ENCODE measurements around the gene GALK2. TPM values are rescaled to one million over a fixed set of nuclear protein-coding genes. Genes with fewer than 3 reads are reported as not detected.

The GALK2 gene
- total RNA-seq, 2 donors from 2014 or later = 24.5 to 26.0 TPM

DNA sequence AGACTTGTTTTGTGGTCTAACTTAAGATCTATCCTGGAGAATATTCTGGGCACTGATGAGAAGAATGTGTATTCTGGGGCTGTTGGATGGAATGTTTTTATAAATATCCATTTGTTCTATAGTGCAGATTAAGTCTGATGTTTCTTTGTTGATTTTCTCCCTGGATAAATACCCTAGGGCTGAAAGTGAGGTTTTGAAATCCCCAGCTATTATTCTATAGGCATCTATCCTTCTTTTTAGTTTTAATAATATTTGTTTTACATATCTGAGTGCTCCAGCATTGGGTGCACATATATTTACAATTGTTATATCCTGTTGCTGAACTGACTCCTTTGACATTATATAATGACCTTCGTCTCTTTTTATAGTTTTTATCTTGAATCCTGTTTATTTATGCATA lies 42.9 kb downstream of the GALK2 start:
- Histone ChIP-seq H3K27me3 (no peaks in the 10 kb centered on the region), H3K4me1 (peaks cover 0 to 13% of the 10 kb centered on the region in 2 donors), H3K27ac (no peak overlapping the region), H3K4me3 (no peak overlapping the region), H3K36me3 (no peaks in the 10 kb centered on the region), H3K9me3 (peaks cover 0 to 7% of the 10 kb centered on the region in 2 donors)
- TF ChIP-seq, protein P1, sequence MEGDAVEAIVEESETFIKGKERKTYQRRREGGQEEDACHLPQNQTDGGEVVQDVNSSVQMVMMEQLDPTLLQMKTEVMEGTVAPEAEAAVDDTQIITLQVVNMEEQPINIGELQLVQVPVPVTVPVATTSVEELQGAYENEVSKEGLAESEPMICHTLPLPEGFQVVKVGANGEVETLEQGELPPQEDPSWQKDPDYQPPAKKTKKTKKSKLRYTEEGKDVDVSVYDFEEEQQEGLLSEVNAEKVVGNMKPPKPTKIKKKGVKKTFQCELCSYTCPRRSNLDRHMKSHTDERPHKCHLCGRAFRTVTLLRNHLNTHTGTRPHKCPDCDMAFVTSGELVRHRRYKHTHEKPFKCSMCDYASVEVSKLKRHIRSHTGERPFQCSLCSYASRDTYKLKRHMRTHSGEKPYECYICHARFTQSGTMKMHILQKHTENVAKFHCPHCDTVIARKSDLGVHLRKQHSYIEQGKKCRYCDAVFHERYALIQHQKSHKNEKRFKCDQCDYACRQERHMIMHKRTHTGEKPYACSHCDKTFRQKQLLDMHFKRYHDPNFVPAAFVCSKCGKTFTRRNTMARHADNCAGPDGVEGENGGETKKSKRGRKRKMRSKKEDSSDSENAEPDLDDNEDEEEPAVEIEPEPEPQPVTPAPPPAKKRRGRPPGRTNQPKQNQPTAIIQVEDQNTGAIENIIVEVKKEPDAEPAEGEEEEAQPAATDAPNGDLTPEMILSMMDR (IDR thresholded peaks at IDR 0.05) = no peak
- DNase-seq (ENCODE audit: low spot score) = no peak

DNA sequence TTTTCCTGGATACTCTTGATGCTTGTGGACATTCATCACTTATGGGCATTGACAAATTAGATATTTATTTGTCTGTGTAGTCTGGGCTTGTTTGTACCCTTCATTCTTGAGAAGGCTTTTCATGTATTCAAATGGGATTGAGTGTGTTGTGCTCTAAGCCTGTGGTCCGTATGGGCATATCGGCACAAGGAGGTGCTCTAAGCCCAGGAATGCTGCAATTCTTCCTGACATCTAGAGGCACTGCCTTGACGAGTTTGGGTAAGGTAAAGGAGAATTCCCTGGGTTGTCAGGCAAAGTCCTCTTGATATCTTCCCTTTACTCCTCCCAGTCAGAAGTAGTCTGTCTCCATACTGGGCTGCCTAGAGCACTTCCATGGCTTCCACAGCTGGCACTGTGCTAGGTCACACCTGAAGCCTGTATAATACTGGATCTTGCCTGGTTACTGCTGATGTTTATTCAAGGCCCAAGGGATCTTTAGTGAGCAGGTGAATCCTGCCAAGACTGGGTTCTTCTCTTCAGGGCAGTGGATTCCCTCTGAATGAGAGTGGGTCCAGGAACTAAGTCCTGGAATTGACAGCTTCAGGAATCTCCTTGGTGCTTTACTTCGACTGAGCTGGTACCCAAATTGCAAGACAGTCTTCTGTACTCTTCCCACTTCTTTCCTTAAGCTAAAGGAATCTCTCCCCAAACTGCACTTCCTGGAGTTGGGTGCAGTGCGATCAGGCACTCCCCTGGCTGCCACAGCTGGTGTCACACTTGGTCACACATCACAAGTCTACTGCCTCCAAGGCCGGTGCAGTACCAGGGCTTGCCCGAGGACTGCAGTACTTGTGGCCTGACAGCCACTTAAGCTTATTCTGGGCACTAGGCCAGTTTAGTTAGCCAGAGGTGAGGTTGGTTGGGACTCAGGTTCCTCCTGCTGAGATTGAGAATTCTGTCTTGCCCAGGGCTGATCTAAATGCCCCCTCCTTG lies 46.0 kb downstream of the GALK2 start:
- peaks cover 0 to 13% of the 10 kb centered on the region in 2 donors for H3K4me1 ChIP-seq
- no peaks in the 10 kb centered on the region for H3K27me3 ChIP-seq
- TF ChIP-seq, protein P1 (IDR thresholded peaks at IDR 0.05) = peak in 1 of 2 donors; percentile 41
- no peak overlapping the region for H3K27ac ChIP-seq
- H3K9me3 ChIP-seq = peaks cover 0 to 1% of the 10 kb centered on the region in 2 donors
- no peaks in the 10 kb centered on the region for H3K36me3 ChIP-seq
- DNase-seq (ENCODE audit: low spot score) = no peak
- no peak overlapping the region for H3K4me3 ChIP-seq

DNA sequence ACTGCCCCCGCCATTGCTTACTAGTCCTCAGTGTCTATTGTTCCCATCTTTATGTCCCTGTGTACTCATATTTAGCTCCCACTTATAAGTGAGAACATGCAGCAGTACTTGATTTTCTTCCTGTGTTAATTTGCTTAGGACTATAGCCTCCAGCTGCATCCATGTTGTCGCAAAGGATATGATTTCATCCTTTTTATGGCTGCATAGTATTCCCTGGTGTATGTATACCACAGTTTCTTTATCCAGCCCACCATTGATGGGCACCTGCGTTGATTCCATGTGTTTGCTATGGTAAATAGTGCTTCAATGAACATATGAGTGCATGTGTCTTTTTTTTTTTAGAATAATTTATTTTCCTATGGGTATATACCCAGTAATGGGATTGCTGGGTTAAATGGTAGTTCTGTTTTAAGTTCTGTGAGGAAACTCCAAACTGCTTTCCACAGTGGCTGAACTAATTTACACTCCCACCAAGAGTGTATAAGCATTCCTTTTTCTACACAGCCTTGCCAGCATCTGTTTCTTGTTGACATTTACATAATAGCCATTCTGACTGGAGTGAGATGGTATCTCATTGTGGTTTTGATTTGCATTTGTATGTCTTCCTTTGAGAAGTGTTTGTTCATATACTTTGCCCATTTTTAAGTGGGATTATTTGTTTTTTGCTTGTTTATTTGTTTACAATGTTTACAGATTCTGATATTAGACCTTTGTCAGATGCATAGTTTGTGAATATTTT lies 53.7 kb downstream of the GALK2 start:
- no peaks in the 10 kb centered on the region for H3K27me3 ChIP-seq
- H3K4me3 ChIP-seq = no peak overlapping the region
- no peak for DNase-seq (ENCODE audit: low spot score)
- H3K4me1 ChIP-seq = no peaks in the 10 kb centered on the region
- no peak overlapping the region for H3K27ac ChIP-seq
- TF ChIP-seq, protein P1 (IDR thresholded peaks at IDR 0.05) = no peak
- no peaks in the 10 kb centered on the region for H3K36me3 ChIP-seq
- H3K9me3 ChIP-seq = peaks cover 0 to 30% of the 10 kb centered on the region in 2 donors

DNA sequence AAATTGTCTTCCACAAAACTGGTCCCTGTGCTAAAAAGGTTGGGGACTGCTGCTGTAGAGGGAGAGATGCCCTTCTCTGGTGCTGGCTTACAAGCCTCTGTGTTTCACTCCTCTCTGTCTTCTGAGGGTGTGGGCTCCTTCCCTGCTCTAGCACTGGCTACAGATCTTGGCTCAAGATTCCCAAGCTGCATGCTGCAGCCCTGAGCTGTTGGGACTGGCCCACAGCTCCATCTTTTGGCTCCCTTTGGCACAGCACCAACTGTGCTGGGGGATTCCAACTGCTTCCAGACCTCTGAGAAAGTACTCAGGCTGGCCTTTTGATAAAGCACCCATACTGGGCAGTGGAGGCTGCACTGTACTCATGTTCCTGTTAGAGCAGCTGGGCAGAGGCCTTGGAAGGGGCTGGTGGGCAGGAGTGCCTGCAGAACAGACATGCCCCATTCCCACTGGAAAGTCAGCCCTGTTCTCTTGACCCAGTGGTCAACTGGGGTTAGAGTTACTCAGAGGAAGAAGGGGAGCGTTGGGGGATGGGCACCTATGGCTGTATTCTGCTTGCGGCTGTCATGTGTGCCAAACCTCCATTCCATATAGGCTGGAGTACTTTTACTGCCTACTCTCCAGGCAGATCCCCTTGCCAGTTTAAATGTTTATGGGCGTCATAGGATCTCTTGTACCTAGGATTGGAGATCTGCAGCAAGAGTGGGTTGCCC lies 55.7 kb downstream of the GALK2 start:
- H3K36me3 ChIP-seq = no peaks in the 10 kb centered on the region
- TF ChIP-seq, protein P1 (IDR thresholded peaks at IDR 0.05) = no peak
- peaks cover 0 to 30% of the 10 kb centered on the region in 2 donors for H3K9me3 ChIP-seq
- H3K27me3 ChIP-seq = no peaks in the 10 kb centered on the region
- H3K4me3 ChIP-seq = no peak overlapping the region
- no peak for DNase-seq (ENCODE audit: low spot score)
- H3K4me1 ChIP-seq = no peaks in the 10 kb centered on the region
- H3K27ac ChIP-seq = no peak overlapping the region

DNA sequence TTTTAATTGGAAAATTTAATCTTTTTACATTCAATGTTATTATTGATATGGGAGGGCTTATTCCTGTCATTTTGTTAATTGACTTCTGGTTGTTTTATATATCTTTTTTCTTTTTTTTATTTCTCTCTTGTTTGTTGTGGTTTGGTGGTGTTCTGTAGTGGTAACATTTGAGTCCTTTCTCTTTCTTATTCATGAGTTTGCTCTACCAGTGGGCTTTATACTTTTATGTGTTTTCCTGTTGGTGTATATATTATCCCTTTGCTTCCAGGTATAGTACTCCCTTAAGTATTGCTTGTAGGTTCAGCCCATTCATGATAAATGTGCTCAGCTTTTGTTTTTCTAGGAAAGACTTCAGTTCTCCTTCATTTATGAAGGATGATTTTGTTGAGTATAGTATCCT lies 57.6 kb downstream of the GALK2 start:
- no peak overlapping the region for H3K27ac ChIP-seq
- no peaks in the 10 kb centered on the region for H3K27me3 ChIP-seq
- H3K9me3 ChIP-seq = peaks cover 0 to 13% of the 10 kb centered on the region in 2 donors
- H3K4me1 ChIP-seq = no peaks in the 10 kb centered on the region
- H3K4me3 ChIP-seq = no peak overlapping the region
- H3K36me3 ChIP-seq = no peaks in the 10 kb centered on the region
- DNase-seq (ENCODE audit: low spot score) = no peak
- TF ChIP-seq, protein P1 (IDR thresholded peaks at IDR 0.05) = no peak
